ENCODE data around the gene IGSF3.

The IGSF3 gene

GRCh38 chr1:116686723-116687352, 19.3 kb upstream of the IGSF3 start:
- Histone ChIP-seq H2AFZ (ENCODE audit: low read depth, low read length) (no peak overlapping the region), H3K27ac (ENCODE audit: low read length, poor library complexity, severe bottlenecking) (peak overlapping the region; percentile 69), H3K14ac (ENCODE audit: low read length in 2 of 2) (no peak overlapping the region), H2BK120ac (ENCODE audit: low read depth, low read length) (no peak overlapping the region), H3K79me1 (replicated peaks; ENCODE audit: low read length, poor library complexity, severe bottlenecking) (no peaks in the 10 kb centered on the region), H3K4me1 (ENCODE audit: control insufficient read depth, insufficient read depth, low read depth, low read length) (peaks cover 7% of the 10 kb centered on the region), H2AK5ac (ENCODE audit: low read length, severe bottlenecking) (peak overlapping the region; percentile 40), H3K9me3 (ENCODE audit: control insufficient read depth, low read length) (no peaks in the 10 kb centered on the region), H2BK5ac (ENCODE audit: low read depth, low read length, poor library complexity, severe bottlenecking) (no peak overlapping the region), H2BK12ac (ENCODE audit: low read length in 2 of 2) (no peak overlapping the region), H2BK15ac (ENCODE audit: low read depth, poor library complexity, severe bottlenecking) (no peak overlapping the region), H3K4ac (ENCODE audit: low read depth in 1 of 2, low read length in 2 of 2) (no peak overlapping the region), H3K23ac (ENCODE audit: low read length in 2 of 2) (no peak overlapping the region), H3K4me2 (ENCODE audit: low read length, poor library complexity, severe bottlenecking) (no peak overlapping the region), H3K18ac (ENCODE audit: low read depth in 1 of 2, low read length in 2 of 2) (no peak overlapping the region), H3K36me3 (ENCODE audit: control insufficient read depth in 1 of 2, insufficient read depth in 2 of 2, low read depth in 1 of 2, low read length in 2 of 2) (no peaks in the 10 kb centered on the region), H3K27me3 (ENCODE audit: control insufficient read depth in 1 of 2, insufficient read depth in 1 of 2, low read length in 2 of 2) (peaks cover 0 to 4% of the 10 kb centered on the region in 2 experiments), H4K91ac (ENCODE audit: low read length) (no peak overlapping the region), H3K4me3 (ENCODE audit: insufficient read depth in 1 of 2, low read depth in 1 of 2, low read length in 2 of 2) (no peak overlapping the region), H4K8ac (ENCODE audit: low read length) (no peak overlapping the region), H3K9ac (ENCODE audit: low read length) (no peak overlapping the region)
- WGBS = 87% methylated on average over 3 of the region's 4 CpGs
- no peak for DNase-seq

- H3K36me3 ChIP-seq (ENCODE audit: control insufficient read depth in 1 of 2, insufficient read depth in 2 of 2, low read depth in 1 of 2, low read length in 2 of 2) = no peaks in the 10 kb centered on the region
- H2BK5ac ChIP-seq (ENCODE audit: low read depth, low read length, poor library complexity, severe bottlenecking) = no peak overlapping the region
- WGBS = 99% methylated on average over 4 of the region's 7 CpGs
- no peak overlapping the region for H3K4ac ChIP-seq (ENCODE audit: low read depth in 1 of 2, low read length in 2 of 2)
- peaks cover 7% of the 10 kb centered on the region for H3K4me1 ChIP-seq (ENCODE audit: control insufficient read depth, insufficient read depth, low read depth, low read length)
- no peak overlapping the region for H3K4me2 ChIP-seq (ENCODE audit: low read length, poor library complexity, severe bottlenecking)
- peaks cover 0 to 1% of the 10 kb centered on the region in 2 experiments for H3K27me3 ChIP-seq (ENCODE audit: control insufficient read depth in 1 of 2, insufficient read depth in 1 of 2, low read length in 2 of 2)
- H4K91ac ChIP-seq (ENCODE audit: low read length) = no peak overlapping the region
- no peak overlapping the region for H3K18ac ChIP-seq (ENCODE audit: low read depth in 1 of 2, low read length in 2 of 2)
- no peaks in the 10 kb centered on the region for H3K9me3 ChIP-seq (ENCODE audit: control insufficient read depth, low read length)
- no peaks in the 10 kb centered on the region for H3K79me1 ChIP-seq (replicated peaks; ENCODE audit: low read length, poor library complexity, severe bottlenecking)
- no peak overlapping the region for H2BK120ac ChIP-seq (ENCODE audit: low read depth, low read length)
- H3K27ac ChIP-seq (ENCODE audit: low read length, poor library complexity, severe bottlenecking) = no peak overlapping the region
- no peak overlapping the region for H3K4me3 ChIP-seq (ENCODE audit: insufficient read depth in 1 of 2, low read depth in 1 of 2, low read length in 2 of 2)
- H3K9ac ChIP-seq (ENCODE audit: low read length) = no peak overlapping the region
- no peak overlapping the region for H4K8ac ChIP-seq (ENCODE audit: low read length)
- DNase-seq = no peak
- H2AFZ ChIP-seq (ENCODE audit: low read depth, low read length) = no peak overlapping the region
- H3K14ac ChIP-seq (ENCODE audit: low read length in 2 of 2) = no peak overlapping the region
- no peak overlapping the region for H3K23ac ChIP-seq (ENCODE audit: low read length in 2 of 2)
- H2BK15ac ChIP-seq (ENCODE audit: low read depth, poor library complexity, severe bottlenecking) = no peak overlapping the region
- no peak overlapping the region for H2BK12ac ChIP-seq (ENCODE audit: low read length in 2 of 2)
- peak overlapping the region; percentile 58 for H2AK5ac ChIP-seq (ENCODE audit: low read length, severe bottlenecking)
Measured at GRCh38 chr1:116686175-116686574, 18.6 kb upstream of the IGSF3 start.

GRCh38 chr1:116684575-116684974, 17.0 kb upstream of the IGSF3 start:
- no peak overlapping the region for H2BK5ac ChIP-seq (ENCODE audit: low read depth, low read length, poor library complexity, severe bottlenecking)
- no peak overlapping the region for H4K91ac ChIP-seq (ENCODE audit: low read length)
- no peak overlapping the region for H2AK5ac ChIP-seq (ENCODE audit: low read length, severe bottlenecking)
- no peak overlapping the region for H2BK120ac ChIP-seq (ENCODE audit: low read depth, low read length)
- no peak overlapping the region for H2BK15ac ChIP-seq (ENCODE audit: low read depth, poor library complexity, severe bottlenecking)
- no peak overlapping the region for H3K4me2 ChIP-seq (ENCODE audit: low read length, poor library complexity, severe bottlenecking)
- no peak overlapping the region for H3K18ac ChIP-seq (ENCODE audit: low read depth in 1 of 2, low read length in 2 of 2)
- H2BK12ac ChIP-seq (ENCODE audit: low read length in 2 of 2) = no peak overlapping the region
- WGBS = 72% methylated on average over 2 of the region's 2 CpGs
- H3K9me3 ChIP-seq (ENCODE audit: control insufficient read depth, low read length) = no peaks in the 10 kb centered on the region
- no peak overlapping the region for H3K23ac ChIP-seq (ENCODE audit: low read length in 2 of 2)
- peaks cover 7% of the 10 kb centered on the region for H3K4me1 ChIP-seq (ENCODE audit: control insufficient read depth, insufficient read depth, low read depth, low read length)
- H3K4me3 ChIP-seq (ENCODE audit: insufficient read depth in 1 of 2, low read depth in 1 of 2, low read length in 2 of 2) = no peak overlapping the region
- no peak for DNase-seq
- no peak overlapping the region for H3K27ac ChIP-seq (ENCODE audit: low read length, poor library complexity, severe bottlenecking)
- H3K36me3 ChIP-seq (ENCODE audit: control insufficient read depth in 1 of 2, insufficient read depth in 2 of 2, low read depth in 1 of 2, low read length in 2 of 2) = no peaks in the 10 kb centered on the region
- no peak overlapping the region for H3K14ac ChIP-seq (ENCODE audit: low read length in 2 of 2)
- no peak overlapping the region for H3K4ac ChIP-seq (ENCODE audit: low read depth in 1 of 2, low read length in 2 of 2)
- H3K27me3 ChIP-seq (ENCODE audit: control insufficient read depth in 1 of 2, insufficient read depth in 1 of 2, low read length in 2 of 2) = peaks cover 0 to under 1% of the 10 kb centered on the region in 2 experiments
- no peak overlapping the region for H4K8ac ChIP-seq (ENCODE audit: low read length)
- H3K9ac ChIP-seq (ENCODE audit: low read length) = no peak overlapping the region
- no peak overlapping the region for H2AFZ ChIP-seq (ENCODE audit: low read depth, low read length)
- no peaks in the 10 kb centered on the region for H3K79me1 ChIP-seq (replicated peaks; ENCODE audit: low read length, poor library complexity, severe bottlenecking)

GRCh38 chr1:116682641-116683221, 15.2 kb upstream of the IGSF3 start:
- Histone ChIP-seq H3K18ac (ENCODE audit: low read depth in 1 of 2, low read length in 2 of 2) (no peak overlapping the region), H3K9ac (ENCODE audit: low read length) (no peak overlapping the region), H3K9me3 (ENCODE audit: control insufficient read depth, low read length) (no peaks in the 10 kb centered on the region), H3K14ac (ENCODE audit: low read length in 2 of 2) (no peak overlapping the region), H2AK5ac (ENCODE audit: low read length, severe bottlenecking) (peak overlapping the region; percentile 19), H3K36me3 (ENCODE audit: control insufficient read depth in 1 of 2, insufficient read depth in 2 of 2, low read depth in 1 of 2, low read length in 2 of 2) (no peaks in the 10 kb centered on the region), H3K4me2 (ENCODE audit: low read length, poor library complexity, severe bottlenecking) (no peak overlapping the region), H2BK12ac (ENCODE audit: low read length in 2 of 2) (no peak overlapping the region), H3K23ac (ENCODE audit: low read length in 2 of 2) (no peak overlapping the region), H3K27me3 (ENCODE audit: control insufficient read depth in 1 of 2, insufficient read depth in 1 of 2, low read length in 2 of 2) (peaks cover 6 to 7% of the 10 kb centered on the region in 2 experiments), H3K4me3 (ENCODE audit: insufficient read depth in 1 of 2, low read depth in 1 of 2, low read length in 2 of 2) (no peak overlapping the region), H3K79me1 (replicated peaks; ENCODE audit: low read length, poor library complexity, severe bottlenecking) (no peaks in the 10 kb centered on the region), H4K91ac (ENCODE audit: low read length) (no peak overlapping the region), H4K8ac (ENCODE audit: low read length) (no peak overlapping the region), H3K4ac (ENCODE audit: low read depth in 1 of 2, low read length in 2 of 2) (no peak overlapping the region), H2AFZ (ENCODE audit: low read depth, low read length) (no peak overlapping the region), H3K27ac (ENCODE audit: low read length, poor library complexity, severe bottlenecking) (no peak overlapping the region), H3K4me1 (ENCODE audit: control insufficient read depth, insufficient read depth, low read depth, low read length) (peaks cover 5% of the 10 kb centered on the region), H2BK120ac (ENCODE audit: low read depth, low read length) (no peak overlapping the region), H2BK5ac (ENCODE audit: low read depth, low read length, poor library complexity, severe bottlenecking) (no peak overlapping the region), H2BK15ac (ENCODE audit: low read depth, poor library complexity, severe bottlenecking) (no peak overlapping the region)
- no peak for DNase-seq
- whole genome bisulfite sequencing = 98% methylated on average over 2 of the region's 4 CpGs
